Measurements from ENCODE around the gene ATF6.
"Not testable (repeated sequence)": the region's sequence is repeated elsewhere in the genome, so short reads cannot be mapped to it uniquely, and the experiment has no call there.

The ATF6 gene, protein sequence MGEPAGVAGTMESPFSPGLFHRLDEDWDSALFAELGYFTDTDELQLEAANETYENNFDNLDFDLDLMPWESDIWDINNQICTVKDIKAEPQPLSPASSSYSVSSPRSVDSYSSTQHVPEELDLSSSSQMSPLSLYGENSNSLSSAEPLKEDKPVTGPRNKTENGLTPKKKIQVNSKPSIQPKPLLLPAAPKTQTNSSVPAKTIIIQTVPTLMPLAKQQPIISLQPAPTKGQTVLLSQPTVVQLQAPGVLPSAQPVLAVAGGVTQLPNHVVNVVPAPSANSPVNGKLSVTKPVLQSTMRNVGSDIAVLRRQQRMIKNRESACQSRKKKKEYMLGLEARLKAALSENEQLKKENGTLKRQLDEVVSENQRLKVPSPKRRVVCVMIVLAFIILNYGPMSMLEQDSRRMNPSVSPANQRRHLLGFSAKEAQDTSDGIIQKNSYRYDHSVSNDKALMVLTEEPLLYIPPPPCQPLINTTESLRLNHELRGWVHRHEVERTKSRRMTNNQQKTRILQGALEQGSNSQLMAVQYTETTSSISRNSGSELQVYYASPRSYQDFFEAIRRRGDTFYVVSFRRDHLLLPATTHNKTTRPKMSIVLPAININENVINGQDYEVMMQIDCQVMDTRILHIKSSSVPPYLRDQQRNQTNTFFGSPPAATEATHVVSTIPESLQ

GRCh38 chr1:161766102-161766981 lies at the start of gene ATF6:
Gene ATF6 (plus strand): TSS chr1:161766320. CDS start chr1:161766361, 41 bp downstream.
- FAIRE-seq, result peak; percentile 89

GRCh38 chr1:161718559-161719324 lies 47.4 kb upstream of the ATF6 start:
- no peak for FAIRE-seq

- no peak for FAIRE-seq
Measured at GRCh38 chr1:161719325-161719611, 46.9 kb upstream of the ATF6 start.

- no peak for FAIRE-seq
Measured at GRCh38 chr1:161720422-161720821, 45.7 kb upstream of the ATF6 start.

DNA sequence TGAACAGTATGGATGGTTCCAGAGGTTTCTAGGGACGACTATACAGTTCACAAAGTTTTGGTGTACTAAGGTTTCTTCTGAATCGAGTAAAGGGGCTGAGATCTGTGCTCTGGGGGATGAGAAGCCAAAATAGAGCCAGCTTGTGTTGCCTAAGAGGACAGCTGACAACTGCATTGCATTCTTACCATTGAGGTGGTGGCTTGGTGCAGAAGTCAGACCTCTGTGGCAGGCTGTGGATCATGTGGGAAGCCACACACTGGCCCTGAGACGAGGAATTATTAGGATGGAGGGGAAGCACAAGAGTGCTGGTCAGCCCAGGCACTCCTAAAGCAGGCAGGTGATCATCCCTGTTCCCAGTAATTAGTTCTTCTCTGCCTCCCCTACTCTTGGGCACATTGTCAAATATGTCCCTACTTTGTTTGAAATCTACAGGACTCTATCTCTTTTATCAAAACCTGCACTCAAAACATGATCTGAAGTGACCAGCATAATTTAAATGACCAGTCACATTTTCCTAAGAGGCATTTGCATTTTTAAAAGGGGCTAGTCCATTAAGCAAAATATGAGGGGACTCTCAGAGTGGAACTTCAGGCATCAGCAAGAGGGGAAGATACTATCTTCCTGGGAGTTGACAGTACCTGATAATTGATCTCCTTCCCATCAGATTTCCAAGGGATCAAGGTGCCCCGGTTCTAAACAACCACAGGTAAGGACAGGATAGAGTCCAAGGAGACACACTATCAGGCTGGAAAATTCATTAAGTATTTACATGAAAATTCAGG lies 45.0 kb upstream of the ATF6 start, which contains the start of gene FCRLB:
Gene FCRLB, plus strand, starts transcription at position 589 of the 782 bp plus-strand sequence. CDS start 1,129 bp downstream, outside the sequence.
- FAIRE-seq, result no peak

GRCh38 chr1:161721738-161722343 lies 44.3 kb upstream of the ATF6 start:
- FAIRE-seq, result no peak

DNA sequence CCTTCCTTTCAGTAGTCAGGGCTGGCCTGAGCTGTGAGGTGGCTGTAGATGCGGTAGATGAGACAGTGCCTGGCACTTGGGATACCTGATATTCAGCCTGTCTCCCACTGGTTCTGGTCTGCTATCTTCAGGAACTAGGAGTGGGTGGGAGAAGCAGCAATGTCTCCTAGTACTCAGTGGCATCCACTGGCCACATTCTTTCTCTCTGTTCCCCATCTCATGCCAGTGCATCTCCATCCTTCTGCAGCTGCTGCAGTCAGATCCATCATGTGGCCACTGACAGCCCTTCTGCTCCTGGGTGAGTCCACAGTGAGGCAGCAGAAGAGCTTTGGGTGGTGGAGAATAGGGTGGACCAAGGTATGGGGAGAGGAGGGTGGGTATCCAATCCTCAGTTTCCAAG lies 43.7 kb upstream of the ATF6 start:
- FAIRE-seq, result no peak

DNA sequence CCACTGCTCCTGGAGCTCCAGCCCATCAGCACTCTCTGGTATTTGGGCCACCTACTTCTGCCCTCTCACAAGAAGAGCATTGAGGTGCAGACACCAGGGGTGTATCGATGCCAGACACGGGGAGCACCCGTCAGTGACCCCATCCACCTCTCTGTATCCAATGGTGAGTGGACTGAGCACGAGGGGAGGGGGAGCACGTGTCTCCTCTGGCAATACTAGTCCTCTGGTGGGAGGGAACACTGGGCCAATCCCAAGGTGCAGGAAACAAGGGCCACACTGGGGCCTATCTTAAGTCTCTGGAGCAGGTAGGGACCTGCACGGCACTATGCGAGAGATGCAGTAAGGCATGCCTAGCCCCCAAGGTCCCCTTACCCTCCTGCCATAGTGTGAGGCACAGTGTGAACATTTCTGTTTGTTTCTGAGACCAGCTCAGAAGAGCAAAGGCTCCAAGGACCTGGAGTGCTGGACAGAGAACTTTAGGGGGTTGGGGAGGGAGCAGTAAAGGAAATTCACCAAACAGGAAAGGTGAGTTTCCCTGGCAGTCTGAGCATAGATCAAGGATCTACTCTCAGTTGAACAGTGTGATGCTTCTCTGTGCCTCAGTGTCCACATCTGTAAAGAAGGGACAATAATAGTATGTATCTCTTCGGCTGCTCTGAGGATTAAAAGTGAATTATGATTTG lies 42.5 kb upstream of the ATF6 start:
- FAIRE-seq, result no peak

DNA sequence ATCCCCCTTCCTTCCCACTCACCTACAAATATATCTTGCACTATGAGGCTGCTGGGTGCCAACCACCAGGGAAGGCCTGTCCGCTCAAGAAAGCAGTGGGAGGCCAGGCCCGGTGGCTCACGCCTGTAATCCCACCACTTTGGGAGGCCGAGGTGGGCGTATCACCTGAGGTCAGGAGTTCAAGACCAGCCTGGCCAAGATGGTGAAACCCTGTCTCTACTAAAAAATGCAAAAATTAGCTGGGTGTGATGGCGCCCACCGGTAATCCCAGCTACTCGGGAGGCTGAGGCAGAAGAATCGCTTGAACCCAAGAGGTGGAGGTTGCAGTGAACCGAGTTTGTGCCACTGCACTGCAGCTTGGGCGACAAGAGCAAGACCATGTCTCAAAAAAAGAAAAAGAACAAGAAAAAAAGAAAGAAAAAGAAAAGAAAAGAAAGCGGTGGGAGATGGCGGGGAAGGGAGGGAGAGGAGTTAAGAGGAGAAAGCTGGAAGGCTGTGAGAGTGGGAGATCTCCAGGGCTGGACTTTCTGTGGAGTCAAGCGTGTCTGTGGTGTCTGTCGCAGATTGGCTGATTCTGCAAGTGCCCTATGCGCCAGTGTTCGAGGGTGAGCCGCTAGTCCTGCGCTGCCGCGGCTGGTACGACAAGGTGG lies 40.7 kb upstream of the ATF6 start:
- not testable (repeated sequence) for FAIRE-seq

- no peak for FAIRE-seq
Measured at GRCh38 chr1:161725908-161726472, 40.1 kb upstream of the ATF6 start.

GRCh38 chr1:161726473-161727255 lies 39.5 kb upstream of the ATF6 start:
- FAIRE-seq, result no peak

GRCh38 chr1:161727256-161727924 lies 38.7 kb upstream of the ATF6 start:
- FAIRE-seq, result no peak

- no peak for FAIRE-seq
Measured at GRCh38 chr1:161728376-161729226, 37.5 kb upstream of the ATF6 start.

GRCh38 chr1:161730050-161730564 lies 36.0 kb upstream of the ATF6 start:
- FAIRE-seq, result no peak

- no peak for FAIRE-seq
Measured at GRCh38 chr1:161731241-161731640, 34.9 kb upstream of the ATF6 start.

GRCh38 chr1:161731981-161732718 lies 34.0 kb upstream of the ATF6 start:
- FAIRE-seq, result no peak
